Activated naive CD8-positive, alpha-beta T cell treated with anti-CD3 and anti-CD28 coated beads, Interleukin-2, amount 50 U/mL, for 24 hours (primary cell): ENCODE data around the gene SLC12A3.

Experiments
- ATAC-seq: fragments of 150-1000 bp; cut with Tn5 transposase; one replicate; pipeline ENCODE4 v1.10.0; 2021
- DNase-seq: peaks from one replicate; pipeline ENCODE4 v3.0.0; 2021
- H3K27ac Mint-ChIP-seq: one replicate; pipeline ENCODE4 v1.8.0; 2021; ENCODE audit warnings: mild to moderate bottlenecking, mixed read lengths
- H3K27me3 Mint-ChIP-seq: one replicate; pipeline ENCODE4 v1.8.0; 2021; ENCODE audit warnings: mixed read lengths
- H3K36me3 Mint-ChIP-seq: one replicate; pipeline ENCODE4 v1.8.0; 2021; ENCODE audit warnings: low read depth, mixed read lengths
- H3K4me1 Mint-ChIP-seq: one replicate; pipeline ENCODE4 v1.8.0; 2021; ENCODE audit warnings: mixed read lengths
- H3K4me3 Mint-ChIP-seq: one replicate; pipeline ENCODE4 v1.8.0; 2021; ENCODE audit warnings: mild to moderate bottlenecking, moderate library complexity, mixed read lengths
- H3K9me3 Mint-ChIP-seq: one replicate; pipeline ENCODE4 v1.8.0; 2021; ENCODE audit warnings: mixed read lengths

SLC12A3 gene, protein sequence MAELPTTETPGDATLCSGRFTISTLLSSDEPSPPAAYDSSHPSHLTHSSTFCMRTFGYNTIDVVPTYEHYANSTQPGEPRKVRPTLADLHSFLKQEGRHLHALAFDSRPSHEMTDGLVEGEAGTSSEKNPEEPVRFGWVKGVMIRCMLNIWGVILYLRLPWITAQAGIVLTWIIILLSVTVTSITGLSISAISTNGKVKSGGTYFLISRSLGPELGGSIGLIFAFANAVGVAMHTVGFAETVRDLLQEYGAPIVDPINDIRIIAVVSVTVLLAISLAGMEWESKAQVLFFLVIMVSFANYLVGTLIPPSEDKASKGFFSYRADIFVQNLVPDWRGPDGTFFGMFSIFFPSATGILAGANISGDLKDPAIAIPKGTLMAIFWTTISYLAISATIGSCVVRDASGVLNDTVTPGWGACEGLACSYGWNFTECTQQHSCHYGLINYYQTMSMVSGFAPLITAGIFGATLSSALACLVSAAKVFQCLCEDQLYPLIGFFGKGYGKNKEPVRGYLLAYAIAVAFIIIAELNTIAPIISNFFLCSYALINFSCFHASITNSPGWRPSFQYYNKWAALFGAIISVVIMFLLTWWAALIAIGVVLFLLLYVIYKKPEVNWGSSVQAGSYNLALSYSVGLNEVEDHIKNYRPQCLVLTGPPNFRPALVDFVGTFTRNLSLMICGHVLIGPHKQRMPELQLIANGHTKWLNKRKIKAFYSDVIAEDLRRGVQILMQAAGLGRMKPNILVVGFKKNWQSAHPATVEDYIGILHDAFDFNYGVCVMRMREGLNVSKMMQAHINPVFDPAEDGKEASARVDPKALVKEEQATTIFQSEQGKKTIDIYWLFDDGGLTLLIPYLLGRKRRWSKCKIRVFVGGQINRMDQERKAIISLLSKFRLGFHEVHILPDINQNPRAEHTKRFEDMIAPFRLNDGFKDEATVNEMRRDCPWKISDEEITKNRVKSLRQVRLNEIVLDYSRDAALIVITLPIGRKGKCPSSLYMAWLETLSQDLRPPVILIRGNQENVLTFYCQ

GRCh38 chr16:56864960-56865359, at the start of gene SLC12A3:
TSS of gene SLC12A3 (plus strand) at chr16:56865207. CDS start at chr16:56865236, 29 bp downstream.
- peaks cover 45% of the 10 kb centered on the region for H3K4me1 Mint-ChIP-seq
- no peaks in the 10 kb centered on the region for H3K36me3 Mint-ChIP-seq
- H3K9me3 Mint-ChIP-seq, result no peaks in the 10 kb centered on the region
- H3K4me3 Mint-ChIP-seq, result no peak within 1 kb of the TSS
- DNase-seq (no peak), ATAC-seq (no peak)
- no peaks in the 10 kb centered on the region for H3K27me3 Mint-ChIP-seq
- no peak within 1 kb of the TSS for H3K27ac Mint-ChIP-seq

GRCh38 chr16:56815721-56816120, 49.3 kb upstream of the SLC12A3 start:
- Mint-ChIP-seq H3K36me3 (peaks cover 6% of the 10 kb centered on the region), H3K27me3 (no peaks in the 10 kb centered on the region), H3K4me3 (no peak overlapping the region), H3K9me3 (no peaks in the 10 kb centered on the region), H3K27ac (no peak overlapping the region), H3K4me1 (no peaks in the 10 kb centered on the region)
- DNase-seq, result no peak
- no peak for ATAC-seq

DNA sequence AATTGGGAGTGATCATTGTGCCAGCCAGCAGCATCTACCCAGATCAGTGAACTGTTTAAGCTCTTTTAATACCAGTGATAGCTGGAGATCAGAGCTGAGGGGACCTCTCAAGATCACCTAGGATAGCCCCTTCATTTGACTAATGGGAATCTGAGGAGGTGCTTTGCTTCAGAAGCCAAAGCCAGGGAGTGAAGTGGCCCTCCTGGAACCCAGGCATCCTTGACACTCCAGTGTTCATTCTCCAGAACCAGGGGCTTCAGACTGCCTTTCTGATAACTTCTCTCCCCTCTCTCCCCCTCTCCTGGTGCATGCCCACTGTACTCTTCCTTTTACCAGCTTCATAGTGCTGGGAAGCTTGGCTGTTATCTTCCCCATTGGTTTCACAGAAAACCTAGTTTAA, 48.0 kb upstream of the SLC12A3 start:
- no peak overlapping the region for H3K4me3 Mint-ChIP-seq
- ATAC-seq (no peak), DNase-seq (no peak)
- peaks cover 13% of the 10 kb centered on the region for H3K36me3 Mint-ChIP-seq
- H3K4me1 Mint-ChIP-seq, result no peaks in the 10 kb centered on the region
- no peaks in the 10 kb centered on the region for H3K27me3 Mint-ChIP-seq
- no peaks in the 10 kb centered on the region for H3K9me3 Mint-ChIP-seq
- H3K27ac Mint-ChIP-seq, result no peak overlapping the region

GRCh38 chr16:56817938-56818337, 47.1 kb upstream of the SLC12A3 start:
- H3K27me3 Mint-ChIP-seq, result no peaks in the 10 kb centered on the region
- DNase-seq, result no peak
- no peaks in the 10 kb centered on the region for H3K4me1 Mint-ChIP-seq
- no peaks in the 10 kb centered on the region for H3K9me3 Mint-ChIP-seq
- ATAC-seq, result no peak
- H3K27ac Mint-ChIP-seq, result no peak overlapping the region
- H3K4me3 Mint-ChIP-seq, result no peak overlapping the region
- peaks cover 13% of the 10 kb centered on the region for H3K36me3 Mint-ChIP-seq

- peaks cover 27% of the 10 kb centered on the region for H3K36me3 Mint-ChIP-seq
- no peaks in the 10 kb centered on the region for H3K9me3 Mint-ChIP-seq
- no peak overlapping the region for H3K4me3 Mint-ChIP-seq
- no peak overlapping the region for H3K27ac Mint-ChIP-seq
- ATAC-seq (no peak), DNase-seq (no peak)
- H3K27me3 Mint-ChIP-seq, result no peaks in the 10 kb centered on the region
- H3K4me1 Mint-ChIP-seq, result no peaks in the 10 kb centered on the region
Observed at GRCh38 chr16:56823081-56823733, 41.8 kb upstream of the SLC12A3 start.

- no peaks in the 10 kb centered on the region for H3K9me3 Mint-ChIP-seq
- no peaks in the 10 kb centered on the region for H3K4me1 Mint-ChIP-seq
- H3K27ac Mint-ChIP-seq, result no peak overlapping the region
- no peak overlapping the region for H3K4me3 Mint-ChIP-seq
- ATAC-seq (no peak), DNase-seq (no peak)
- H3K36me3 Mint-ChIP-seq, result peaks cover 34% of the 10 kb centered on the region
- no peaks in the 10 kb centered on the region for H3K27me3 Mint-ChIP-seq
Observed at GRCh38 chr16:56824331-56824730, 40.7 kb upstream of the SLC12A3 start.

- no peak overlapping the region for H3K4me3 Mint-ChIP-seq
- H3K4me1 Mint-ChIP-seq, result no peaks in the 10 kb centered on the region
Observed at GRCh38 chr16:56824804-56825203, 40.2 kb upstream of the SLC12A3 start.

GRCh38 chr16:56825826-56826225, 39.2 kb upstream of the SLC12A3 start:
- no peak for DNase-seq
- no peaks in the 10 kb centered on the region for H3K27me3 Mint-ChIP-seq
- peaks cover 31% of the 10 kb centered on the region for H3K36me3 Mint-ChIP-seq
- H3K4me3 Mint-ChIP-seq, result no peak overlapping the region
- H3K9me3 Mint-ChIP-seq, result no peaks in the 10 kb centered on the region
- H3K4me1 Mint-ChIP-seq, result no peaks in the 10 kb centered on the region
- no peak overlapping the region for H3K27ac Mint-ChIP-seq
- no peak for ATAC-seq

More at GRCh38 chr16:56824804-56825203, 40.2 kb upstream of the SLC12A3 start:
- Mint-ChIP-seq H3K36me3 (peaks cover 33% of the 10 kb centered on the region), H3K9me3 (no peaks in the 10 kb centered on the region), H3K27me3 (no peaks in the 10 kb centered on the region), H3K27ac (no peak overlapping the region)
- ATAC-seq (no peak), DNase-seq (no peak)

- no peaks in the 10 kb centered on the region for H3K27me3 Mint-ChIP-seq
- DNase-seq (no peak), ATAC-seq (no peak)
- no peak overlapping the region for H3K27ac Mint-ChIP-seq
- no peaks in the 10 kb centered on the region for H3K9me3 Mint-ChIP-seq
- peaks cover 9% of the 10 kb centered on the region for H3K4me1 Mint-ChIP-seq
- H3K36me3 Mint-ChIP-seq, result peaks cover 41% of the 10 kb centered on the region
- H3K4me3 Mint-ChIP-seq, result no peak overlapping the region
Observed at GRCh38 chr16:56828647-56829046, 36.4 kb upstream of the SLC12A3 start.

GRCh38 chr16:56830669-56831068, 34.3 kb upstream of the SLC12A3 start:
- ATAC-seq, result no peak
- H3K27me3 Mint-ChIP-seq, result no peaks in the 10 kb centered on the region
- no peaks in the 10 kb centered on the region for H3K9me3 Mint-ChIP-seq
- peaks cover 9% of the 10 kb centered on the region for H3K4me1 Mint-ChIP-seq
- H3K36me3 Mint-ChIP-seq, result peaks cover 44% of the 10 kb centered on the region
- no peak for DNase-seq
- H3K4me3 Mint-ChIP-seq, result no peak overlapping the region
- no peak overlapping the region for H3K27ac Mint-ChIP-seq

DNA sequence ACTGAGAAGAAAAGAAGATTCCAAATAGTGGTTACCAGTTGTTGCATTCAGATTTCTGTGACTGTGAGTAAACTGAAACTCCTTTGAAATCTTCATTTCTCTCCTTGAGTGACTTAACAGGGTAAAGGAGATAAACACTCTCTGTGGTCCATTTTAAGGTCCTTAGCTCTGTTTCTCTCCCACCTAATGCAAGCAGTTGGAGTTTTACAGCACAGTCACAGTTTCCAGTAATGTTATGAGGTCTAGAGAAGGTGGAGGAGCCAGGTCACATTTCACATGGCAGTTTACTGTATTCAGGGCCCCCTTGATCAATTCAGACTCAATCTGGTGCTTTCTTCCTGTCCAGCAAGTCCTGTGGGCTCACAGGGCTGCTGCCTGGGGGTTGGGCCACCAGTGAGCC, 32.2 kb upstream of the SLC12A3 start:
- Mint-ChIP-seq H3K27ac (peak overlapping the region; percentile 67), H3K36me3 (peaks cover 55% of the 10 kb centered on the region)
- peak; percentile 49 for ATAC-seq

GRCh38 chr16:56833243-56833970, 31.6 kb upstream of the SLC12A3 start:
- Mint-ChIP-seq H3K4me1 (peaks cover 12% of the 10 kb centered on the region), H3K9me3 (no peaks in the 10 kb centered on the region), H3K27me3 (no peaks in the 10 kb centered on the region), H3K36me3 (peaks cover 60% of the 10 kb centered on the region), H3K4me3 (no peak overlapping the region), H3K27ac (peak overlapping the region; percentile 67)
- ATAC-seq (no peak), DNase-seq (no peak)

More for the DNA sequence above, 32.2 kb upstream of the SLC12A3 start:
- DNase-seq, result no peak
- no peaks in the 10 kb centered on the region for H3K9me3 Mint-ChIP-seq
- H3K27me3 Mint-ChIP-seq, result no peaks in the 10 kb centered on the region
- peaks cover 9% of the 10 kb centered on the region for H3K4me1 Mint-ChIP-seq
- H3K4me3 Mint-ChIP-seq, result no peak overlapping the region

DNA sequence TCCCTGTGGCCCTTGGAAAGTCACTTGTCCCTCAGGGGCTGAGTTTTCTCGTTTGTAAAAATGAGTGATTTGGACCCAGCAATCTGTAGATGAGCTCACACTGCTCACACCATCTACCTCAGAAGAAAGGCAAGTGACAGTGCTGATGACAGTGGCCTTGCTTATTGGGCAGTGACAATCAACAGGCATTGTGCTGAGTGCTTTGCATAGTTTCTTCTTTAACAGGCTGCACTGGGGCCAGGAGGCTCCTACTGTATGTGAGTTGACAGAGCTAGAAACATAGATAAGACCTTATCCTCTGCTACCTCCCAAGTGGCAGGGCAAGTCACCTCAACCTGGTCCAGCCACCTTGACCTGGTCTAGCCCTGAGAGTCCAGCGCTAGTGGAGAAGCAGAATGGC, 29.7 kb upstream of the SLC12A3 start:
- no peak for DNase-seq
- no peaks in the 10 kb centered on the region for H3K9me3 Mint-ChIP-seq
- H3K4me3 Mint-ChIP-seq, result no peak overlapping the region
- H3K4me1 Mint-ChIP-seq, result peaks cover 13% of the 10 kb centered on the region
- H3K27me3 Mint-ChIP-seq, result no peaks in the 10 kb centered on the region
- H3K36me3 Mint-ChIP-seq, result peaks cover 64% of the 10 kb centered on the region
- no peak overlapping the region for H3K27ac Mint-ChIP-seq
- peak; percentile 20 for ATAC-seq
